Glomerular visceral epithelial cell (primary cell): Measurements from ENCODE around the gene DNM1.
A peak's percentile ranks its signal among the peaks of the same experiment; 100 is the strongest.

Experiments
- DNase-seq: peaks from one replicate; pipeline ENCODE4 v3.0.0-alpha.2; 2016; ENCODE audit errors: extremely low spot score

The DNM1 gene

DNA sequence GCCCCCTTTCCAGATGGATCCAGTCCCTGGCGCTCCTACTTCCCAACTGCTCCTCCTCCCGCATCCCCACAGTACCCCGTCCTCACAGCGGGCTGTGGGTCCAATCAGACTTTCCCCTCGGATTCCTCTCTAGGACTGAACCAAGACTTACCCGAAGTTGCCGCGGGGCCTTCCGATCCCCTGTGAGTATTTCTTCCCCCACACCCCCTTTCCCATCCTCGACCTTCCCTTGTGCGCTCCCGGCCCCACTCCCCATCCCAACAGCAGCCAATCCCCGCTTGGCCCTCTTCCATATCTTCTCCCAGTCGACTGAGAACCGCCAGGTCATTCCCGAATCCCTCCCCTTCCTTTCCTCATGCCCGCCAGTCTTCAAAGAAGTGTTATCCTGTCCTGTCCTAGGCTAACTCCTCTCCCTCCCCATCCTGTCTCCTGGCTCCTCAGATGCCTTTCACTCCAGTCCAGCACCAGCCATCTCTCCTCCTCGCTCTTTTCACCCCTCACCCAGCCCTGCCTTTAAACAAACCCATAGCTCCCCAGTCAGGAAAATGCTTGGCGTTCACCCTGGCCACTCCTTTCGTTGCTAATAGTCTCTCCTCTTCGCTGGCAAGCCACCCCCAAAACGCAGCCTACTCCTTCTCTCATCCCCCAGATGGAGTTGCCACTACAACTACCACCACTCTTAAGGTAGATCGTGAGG lies 73.5 kb downstream of the DNM1 start:
- DNase-seq, result peak; percentile 42

DNA sequence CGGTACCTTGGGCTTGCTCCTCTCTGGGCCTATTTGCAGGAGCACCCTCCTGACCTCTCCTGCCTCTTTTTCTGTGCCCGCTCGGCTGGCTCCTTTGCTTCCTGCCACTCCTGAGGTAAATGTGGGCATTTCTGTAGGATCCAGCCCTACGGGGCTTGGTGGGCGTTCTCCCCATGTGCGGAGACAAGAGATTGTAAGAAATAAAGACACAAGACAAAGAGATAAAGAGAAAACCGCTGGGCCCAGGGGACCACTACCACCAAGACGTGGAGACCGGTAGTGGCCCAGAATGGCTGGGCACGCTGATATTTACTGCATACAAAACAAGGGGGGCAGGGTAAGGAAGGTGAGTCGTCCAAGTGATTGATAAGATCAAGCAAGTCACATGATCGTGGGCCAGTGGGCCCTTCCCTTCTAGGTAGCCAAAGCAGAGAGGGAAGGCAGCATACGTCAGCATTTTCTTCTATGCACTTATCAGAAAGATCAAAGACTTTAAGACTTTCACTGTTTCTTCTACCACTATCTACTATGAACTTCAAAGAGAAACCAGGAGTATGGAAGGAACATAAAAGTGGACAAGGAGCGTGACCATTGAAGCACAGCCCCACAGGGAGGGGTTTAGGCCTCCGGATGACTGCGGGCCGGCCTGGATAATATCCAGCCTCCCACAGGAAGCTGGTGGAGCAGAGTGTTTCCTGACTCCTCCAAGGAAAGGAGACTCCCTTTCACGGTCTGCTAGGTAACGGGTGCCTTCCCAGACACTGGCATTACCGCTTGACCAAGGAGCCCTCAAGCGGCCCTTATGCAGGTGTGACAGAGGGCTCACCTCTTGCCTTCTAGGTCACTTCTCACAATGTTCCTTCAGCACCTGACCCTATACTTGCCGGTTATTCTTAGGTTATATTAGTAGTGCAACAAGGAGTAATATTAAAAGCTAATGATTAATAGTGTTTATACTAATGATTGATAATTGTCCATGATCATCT lies 76.2 kb downstream of the DNM1 start:
- DNase-seq, result peak; percentile 71

- no peak for DNase-seq
Measured at GRCh38 chr9:128280084-128280622, 77.0 kb downstream of the DNM1 start.

- peak; percentile 9 for DNase-seq
Measured at GRCh38 chr9:128282500-128282899, 79.3 kb downstream of the DNM1 start.

DNA sequence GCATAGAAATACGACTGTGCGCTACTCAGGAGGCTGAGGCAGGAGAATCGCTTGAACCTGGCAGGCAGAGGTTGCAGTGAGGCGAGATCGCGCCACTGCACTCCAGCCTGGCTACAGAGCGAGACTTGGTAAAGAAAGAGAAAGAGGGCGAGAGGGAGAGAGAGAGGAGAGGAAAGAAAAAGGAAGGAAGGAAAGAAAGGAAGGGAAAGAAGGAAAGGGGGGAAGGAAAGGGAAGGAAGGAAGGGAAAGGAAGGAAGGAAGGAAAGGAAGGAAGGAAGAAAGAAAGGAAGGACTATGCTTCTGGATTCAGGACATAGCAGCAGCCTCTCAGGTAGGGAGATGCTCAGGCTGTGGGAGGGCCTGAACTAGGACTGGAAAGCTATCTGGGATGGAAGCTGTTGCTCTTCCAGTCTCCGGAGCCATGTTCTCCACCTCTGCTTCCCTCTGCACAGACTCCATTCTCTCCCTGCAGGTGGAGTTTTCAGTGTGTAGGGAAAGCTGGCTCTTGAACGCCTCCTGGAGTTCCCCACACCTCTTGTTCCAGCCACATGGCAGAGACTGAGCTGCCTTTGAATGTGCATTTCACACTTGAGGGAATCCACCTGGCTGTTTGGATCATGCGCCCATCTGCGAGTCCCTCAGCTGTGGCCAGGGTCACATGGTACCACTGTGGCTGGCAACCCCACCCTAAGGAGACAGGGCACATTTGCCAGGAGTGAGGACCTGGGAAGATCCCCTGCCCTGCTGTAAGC lies 82.0 kb downstream of the DNM1 start:
- no peak for DNase-seq

GRCh38 chr9:128286440-128286839 lies 83.3 kb downstream of the DNM1 start:
- DNase-seq, result no peak

DNA sequence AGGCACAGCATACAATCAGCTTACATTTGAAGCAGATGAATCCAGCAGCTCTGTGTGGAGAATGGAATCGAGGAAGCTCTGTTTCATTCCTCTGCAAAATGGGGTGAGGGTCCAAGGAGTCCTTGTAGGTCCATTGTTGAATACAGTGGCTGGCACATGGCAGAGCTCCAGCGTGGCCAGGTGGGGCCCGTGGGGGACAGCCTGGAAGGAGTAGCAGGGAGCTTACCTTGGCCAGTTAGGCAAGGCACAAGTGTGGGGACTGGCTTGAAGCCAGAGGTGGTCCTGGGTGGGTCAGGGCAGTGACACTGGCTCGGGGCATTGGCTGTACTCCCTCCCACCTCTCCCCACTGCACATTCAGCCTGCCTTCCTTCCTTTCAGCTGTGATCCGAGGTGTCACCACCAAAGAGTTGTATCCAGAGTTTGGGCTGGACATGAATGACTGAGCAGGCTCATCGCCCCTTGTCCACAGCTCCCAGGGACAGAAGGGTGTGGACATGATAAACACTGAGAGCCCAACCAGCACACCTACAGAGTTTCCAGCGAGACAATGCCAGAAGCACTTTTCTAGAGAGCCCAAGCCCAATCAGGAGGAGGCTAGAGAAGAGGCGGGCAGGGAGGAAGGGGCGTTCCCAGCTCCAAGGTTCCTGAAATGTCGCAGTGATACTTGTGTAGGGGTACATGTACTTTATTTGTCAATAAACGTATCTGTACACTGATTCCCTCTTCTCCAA lies 85.3 kb downstream of the DNM1 start:
- DNase-seq, result no peak

GRCh38 chr9:128292009-128292408 lies 88.8 kb downstream of the DNM1 start:
- no peak for DNase-seq

DNA sequence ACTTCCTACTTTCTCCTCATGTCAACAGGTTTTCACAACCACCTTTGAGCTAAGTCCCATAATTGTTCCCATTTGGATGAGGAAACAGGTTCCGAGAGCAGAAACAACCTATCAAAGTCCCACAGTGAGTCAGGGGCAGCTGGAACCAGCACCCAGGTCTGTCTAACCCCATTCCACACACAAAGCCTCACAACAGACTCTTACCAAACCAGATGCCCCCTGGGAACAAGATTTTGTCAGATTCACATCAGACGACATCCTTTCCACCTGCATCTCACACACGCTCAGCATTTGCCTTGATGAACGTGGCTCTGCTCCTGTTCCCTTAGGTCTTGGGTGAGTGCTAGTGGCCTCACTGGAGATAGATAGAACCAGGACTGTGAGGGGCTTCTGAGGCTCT lies 89.9 kb downstream of the DNM1 start:
- no peak for DNase-seq

GRCh38 chr9:128294142-128294541 lies 91.0 kb downstream of the DNM1 start:
- no peak for DNase-seq

DNA sequence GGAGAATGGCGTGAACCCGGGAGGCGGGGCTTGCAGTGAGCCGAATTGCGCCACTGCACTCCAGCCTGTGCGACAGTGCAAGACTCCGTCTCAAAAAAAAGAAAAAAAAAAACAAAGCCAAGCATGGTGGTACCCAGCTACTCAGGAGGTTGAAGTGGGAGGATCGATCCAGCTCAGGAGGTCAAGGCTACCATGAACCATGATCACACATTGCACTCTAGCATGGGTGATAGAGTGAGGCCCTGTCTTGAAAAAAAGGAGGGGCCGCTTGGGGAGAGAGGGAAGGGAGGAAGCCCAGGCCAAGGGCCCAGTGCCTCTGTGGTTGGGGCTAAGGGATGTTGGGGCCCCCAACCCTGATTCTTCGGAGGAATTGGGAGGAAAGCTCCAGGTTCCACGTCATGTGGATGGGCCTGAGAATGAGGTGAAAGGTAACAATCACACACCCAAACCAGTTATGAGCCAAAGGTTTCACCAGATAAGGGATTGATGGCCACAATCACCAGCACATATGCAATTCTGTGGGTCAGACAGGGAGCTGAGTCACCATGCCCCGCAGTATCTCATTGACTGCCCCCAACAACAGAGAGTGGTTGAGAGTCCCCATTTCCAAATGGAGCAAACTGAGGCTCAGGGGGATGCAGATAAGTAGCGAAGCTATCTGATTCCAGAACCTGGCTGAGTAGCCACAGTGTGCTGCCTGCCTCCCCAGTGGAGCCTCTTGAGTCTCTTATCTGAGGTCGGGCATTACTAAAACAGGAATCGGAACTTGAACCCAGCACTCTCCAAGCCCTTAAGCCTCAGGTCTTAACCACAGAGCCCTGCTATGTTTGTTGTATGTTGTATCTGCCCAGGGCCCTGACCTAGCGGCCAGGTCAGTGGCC lies 93.4 kb downstream of the DNM1 start:
- no peak for DNase-seq

GRCh38 chr9:128297221-128297773 lies 94.1 kb downstream of the DNM1 start:
- DNase-seq, result no peak

DNA sequence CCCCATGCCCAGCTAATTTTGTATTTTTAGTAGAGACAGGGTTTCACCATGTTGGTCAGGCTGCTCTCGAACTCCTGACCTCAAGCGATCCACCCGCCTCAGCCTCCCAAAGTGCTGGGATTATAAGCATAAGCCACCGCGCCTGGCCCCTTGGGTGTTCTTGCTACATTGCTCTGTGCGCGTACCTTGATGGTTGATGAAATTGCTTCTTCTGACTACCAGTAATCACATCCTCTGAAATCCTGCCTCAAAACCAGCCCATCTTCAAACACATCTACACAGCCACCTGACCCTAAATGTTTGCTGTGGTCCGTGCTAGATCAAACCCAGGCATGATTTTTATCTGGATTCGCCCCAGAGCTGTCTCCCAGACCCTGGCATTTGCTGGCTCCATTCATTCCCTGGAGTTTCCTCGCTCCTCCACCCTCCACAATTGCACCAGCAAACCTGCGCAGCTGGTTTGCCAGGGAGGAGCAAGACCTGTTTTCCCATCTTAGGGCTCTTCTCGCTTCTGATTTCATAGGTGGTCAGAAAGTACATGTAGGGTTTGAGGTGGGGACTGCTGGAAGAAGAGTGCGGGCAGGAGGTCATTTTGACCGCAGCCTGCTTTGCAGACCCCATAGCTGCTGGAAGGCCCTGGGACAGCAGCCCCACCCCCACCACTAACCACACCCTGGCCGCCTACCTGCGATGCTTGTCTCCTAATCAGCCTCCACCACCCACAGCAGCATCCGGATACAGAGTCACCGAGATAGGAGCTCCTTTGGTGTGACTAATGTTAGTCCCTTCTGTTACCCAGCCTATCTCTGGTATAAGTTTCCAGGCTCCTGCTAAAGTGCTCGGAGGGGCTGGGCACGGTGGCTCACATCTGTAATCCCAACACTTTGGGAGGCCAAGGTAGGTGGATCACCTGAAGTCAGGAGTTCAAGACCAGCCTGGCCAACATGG lies 95.6 kb downstream of the DNM1 start:
- no peak for DNase-seq

DNA sequence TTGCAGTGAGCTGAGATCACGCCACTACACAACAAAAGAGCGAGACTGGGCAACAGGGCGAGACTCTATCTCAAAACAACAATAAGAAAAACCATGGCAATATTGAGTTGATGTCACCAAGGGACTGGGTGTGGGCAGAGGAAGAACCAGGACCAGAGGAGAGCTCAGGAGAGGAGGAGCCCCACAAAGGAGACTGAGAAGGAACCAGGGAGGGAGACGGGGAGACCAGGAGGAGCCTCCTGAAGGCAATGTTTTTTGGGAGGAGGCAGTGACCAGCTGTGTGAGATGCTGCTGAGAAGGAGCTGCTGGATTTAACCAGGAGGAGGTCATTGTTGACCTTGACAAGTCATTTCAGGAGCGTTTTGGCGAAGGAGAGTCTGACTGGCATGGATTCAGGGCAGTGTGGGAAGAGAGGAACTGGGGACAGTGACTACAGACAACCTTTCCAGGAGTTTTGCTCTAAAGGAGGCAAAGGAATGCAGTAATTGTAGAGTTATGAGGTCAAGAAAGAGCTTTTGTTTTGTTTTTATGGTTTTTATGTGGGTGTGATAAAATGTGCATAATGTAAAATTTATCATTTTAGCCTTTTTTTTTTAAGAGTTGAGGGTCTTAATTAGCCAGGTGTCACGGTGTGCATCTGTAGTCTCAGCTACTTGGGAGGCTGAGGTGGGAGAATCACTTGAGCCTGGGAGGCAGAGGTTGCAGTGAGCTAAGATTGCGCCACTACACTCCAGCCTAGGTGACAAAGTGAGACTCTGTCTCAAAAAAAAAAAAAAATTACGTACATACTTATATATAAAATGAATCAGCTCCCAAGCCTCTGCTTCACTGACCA lies 101.2 kb downstream of the DNM1 start:
- DNase-seq, result no peak
